H1 (cell line): Measurements from ENCODE around the gene C2orf81. TPM values are rescaled to one million over a fixed set of nuclear protein-coding genes. Genes with fewer than 3 reads are reported as not detected.

Experiments used
- CTCF ChIA-PET: fragments of 300-600 bp; sonication (Branson Sonifier 250); formaldehyde crosslinking; loops from one replicate; lab custom pipeline; 2021; ENCODE audit not compliant: partially characterized antibody; lab: Charles Lee
- POLR2A ChIA-PET: fragments of 300-600 bp; sonication (Branson Sonifier 250); formaldehyde crosslinking; loops from one replicate; lab custom pipeline; 2021; ENCODE audit warnings: inconsistent platforms; ENCODE audit not compliant: partially characterized antibody; lab: Charles Lee
- DNase-seq, 2 experiments: peaks; one replicate each; pipeline versions ENCODE4 v3.0.0 to v3.0.0-alpha.2; 2010 to 2022; ENCODE audit warnings: low spot score in 2 of 2, low read depth in 1 of 2, mixed read lengths in 1 of 2
- FAIRE-seq: peaks from 2 replicates; lab custom pipeline; 2011; peaks lifted over from hg19 to GRCh38; lab: Jason Lieb, UNC
- H2AFZ ChIP-seq: 2 replicates; pipeline ENCODE4 v1.8.1; 2012; ENCODE audit warnings: low read length, inconsistent platforms
- H2AK5ac ChIP-seq: 2 replicates; pipeline ENCODE4 v1.6.1; 2013; ENCODE audit warnings: low read depth, low read length
- H2BK120ac ChIP-seq: replicated peaks from 2 replicates; pipeline ENCODE3; 2013; ENCODE audit warnings: low read depth, low read length, inconsistent platforms
- H2BK12ac ChIP-seq: 2 replicates; pipeline ENCODE4 v1.6.1; 2013; ENCODE audit warnings: low read depth, low read length
- H2BK15ac ChIP-seq: 2 replicates; pipeline ENCODE4 v1.6.1; 2013; ENCODE audit warnings: low read length
- H2BK20ac ChIP-seq: 2 replicates; pipeline ENCODE4 v1.6.1; 2013; ENCODE audit warnings: low read length
- H2BK5ac ChIP-seq: 2 replicates; pipeline ENCODE4 v1.6.1; 2013; ENCODE audit warnings: low read depth, low read length
- H3K14ac ChIP-seq: 2 replicates; pipeline ENCODE4 v1.6.1; 2013; ENCODE audit warnings: inconsistent platforms; ENCODE audit not compliant: insufficient read length
- H3K18ac ChIP-seq: 2 replicates; pipeline ENCODE4 v1.6.1; 2013; ENCODE audit warnings: low read length; ENCODE audit errors: extremely low read depth
- H3K23ac ChIP-seq: 2 replicates; pipeline ENCODE4 v1.6.1; 2013; ENCODE audit warnings: inconsistent platforms; ENCODE audit not compliant: insufficient read length
- H3K23me2 ChIP-seq: 2 replicates; pipeline ENCODE4 v1.6.1; 2013; ENCODE audit warnings: low read depth, low read length
- H3K27ac ChIP-seq: 2 replicates; pipeline ENCODE4 v1.6.1; 2011; ENCODE audit warnings: low read depth, low read length, inconsistent platforms
- H3K27me3 ChIP-seq, 4 experiments: replicated peaks in 1 of 4; 1 replicate in 1 of 4; 2 replicates in 3 of 4; pipeline versions ENCODE4 v1.6.1 to v1.8.1; 2011 to 2013; ENCODE audit warnings: low read length in 3 of 4, mild to moderate bottlenecking in 3 of 4, inconsistent platforms in 2 of 4, mixed read lengths in 2 of 4, moderate library complexity in 1 of 4; ENCODE audit not compliant: control insufficient read depth in 3 of 4, insufficient read depth in 3 of 4; ENCODE audit errors: extremely low read depth in 1 of 4
- H3K36me3 ChIP-seq, 4 experiments: 2 replicates each; pipeline versions ENCODE4 v1.6.1 to v1.8.1; 2011 to 2013; ENCODE audit warnings: mild to moderate bottlenecking in 4 of 4, low read length in 3 of 4, moderate library complexity in 2 of 4, control low read depth in 1 of 4, inconsistent platforms in 1 of 4; ENCODE audit not compliant: insufficient read depth in 4 of 4, control insufficient read depth in 2 of 4
- H3K4ac ChIP-seq: replicated peaks from 2 replicates; pipeline ENCODE3; 2013; ENCODE audit warnings: low read length, low read depth, mixed read lengths, inconsistent platforms; ENCODE audit not compliant: insufficient read length
- H3K4me1 ChIP-seq, 4 experiments: replicated peaks in 1 of 4; 1 replicate in 1 of 4; 2 replicates in 3 of 4; pipeline versions ENCODE4 v1.6.1 to v1.8.1; 2011 to 2013; ENCODE audit warnings: low read length in 3 of 4, inconsistent platforms in 2 of 4, mixed read lengths in 1 of 4; ENCODE audit not compliant: insufficient read depth in 4 of 4, control insufficient read depth in 3 of 4
- H3K4me2 ChIP-seq, 2 experiments: 2 replicates each; pipeline versions ENCODE4 v1.6.1 to v1.8.1; 2011 to 2013; ENCODE audit warnings: low read depth in 2 of 2, low read length in 2 of 2, control low read depth in 1 of 2, inconsistent platforms in 1 of 2, mild to moderate bottlenecking in 1 of 2; ENCODE audit not compliant: insufficient read depth in 1 of 2
- H3K4me3 ChIP-seq, 4 experiments: fragments of 200-600, 300-600 bp in 1 of 4; sonication (generic), shearing (Covaris generic), sonication (Bioruptor Twin) in 1 of 4; 2 replicates each; pipeline versions ENCODE4 v1.5.1 to v1.8.1; 2011 to 2016; ENCODE audit warnings: low read length in 4 of 4, low read depth in 3 of 4, control low read depth in 2 of 4, inconsistent platforms in 2 of 4, mild to moderate bottlenecking in 2 of 4, mixed read lengths in 1 of 4, moderate library complexity in 1 of 4; ENCODE audit not compliant: insufficient read depth in 2 of 4; ENCODE audit errors: extremely low read depth in 1 of 4
- H3K56ac ChIP-seq: replicated peaks from 2 replicates; pipeline ENCODE3; 2013; ENCODE audit warnings: low read depth, mild to moderate bottlenecking, mixed read lengths, low read length, inconsistent platforms; ENCODE audit not compliant: insufficient read length
- H3K79me1 ChIP-seq: 2 replicates; pipeline ENCODE4 v1.6.1; 2013; ENCODE audit warnings: low read depth, low read length, control low read depth
- H3K79me2 ChIP-seq, 2 experiments: 2 replicates each; pipeline versions ENCODE4 v1.6.1 to v1.8.1; 2012 to 2013; ENCODE audit warnings: low read length in 2 of 2, mild to moderate bottlenecking in 2 of 2, inconsistent platforms in 1 of 2; ENCODE audit not compliant: insufficient read depth in 2 of 2, control insufficient read depth in 1 of 2
- H3K9ac ChIP-seq, 4 experiments: replicated peaks in 1 of 4; 1 replicate in 1 of 4; 2 replicates in 3 of 4; pipeline versions ENCODE4 v1.6.1 to v1.8.1; 2011 to 2013; ENCODE audit warnings: low read depth in 3 of 4, low read length in 3 of 4, control low read depth in 2 of 4, mild to moderate bottlenecking in 2 of 4, moderate library complexity in 2 of 4, inconsistent platforms in 1 of 4; ENCODE audit errors: extremely low read depth in 1 of 4
- H3K9me3 ChIP-seq, 2 experiments: 2 replicates each; pipeline versions ENCODE4 v1.6.1 to v1.8.1; 2012 to 2013; ENCODE audit warnings: mild to moderate bottlenecking in 2 of 2, moderate library complexity in 2 of 2, control low read depth in 1 of 2, inconsistent platforms in 1 of 2, low read depth in 1 of 2, low read length in 1 of 2, mixed read lengths in 1 of 2; ENCODE audit not compliant: insufficient read depth in 2 of 2
- H4K20me1 ChIP-seq, 2 experiments: replicated peaks in 1 of 2; 2 replicates each; pipeline versions ENCODE3 to v1.8.1; 2011 to 2013; ENCODE audit warnings: inconsistent platforms in 2 of 2, low read length in 2 of 2, mild to moderate bottlenecking in 1 of 2; ENCODE audit not compliant: insufficient read depth in 2 of 2, control insufficient read depth in 1 of 2
- H4K5ac ChIP-seq: 2 replicates; pipeline ENCODE4 v1.6.1; 2013; ENCODE audit warnings: low read length, low read depth, mixed read lengths, inconsistent platforms; ENCODE audit not compliant: insufficient read length
- H4K8ac ChIP-seq: 2 replicates; pipeline ENCODE4 v1.8.0; 2013; ENCODE audit warnings: mild to moderate bottlenecking, moderate library complexity, low read length, inconsistent platforms; ENCODE audit not compliant: insufficient read depth; ENCODE audit errors: extremely low read depth
- H4K91ac ChIP-seq: replicated peaks from 2 replicates; pipeline ENCODE3; 2013; ENCODE audit warnings: low read length, mixed read lengths, inconsistent platforms; ENCODE audit not compliant: insufficient read length
- ASH2L ChIP-seq: fragments of 200-600, 300-600 bp; sonication (generic); IDR thresholded peaks from one replicate; pipeline ENCODE4 v1.7.1; 2017; ENCODE audit warnings: low read length
- ATF3 ChIP-seq: IDR thresholded peaks from 2 replicates; pipeline ENCODE4 v1.6.1; 2011; ENCODE audit warnings: low read depth, mild to moderate bottlenecking, low read length; ENCODE audit not compliant: insufficient read depth
- BACH1 ChIP-seq: IDR thresholded peaks from 2 replicates; pipeline ENCODE4 v1.6.1; 2012; ENCODE audit warnings: low read length, improper control_type of control experiment
- CBX5 ChIP-seq: fragments of 300-800, 300-1000 bp; sonication (generic); IDR thresholded peaks from 2 replicates; pipeline ENCODE4 v1.7.1; 2016; ENCODE audit warnings: antibody characterized with exemption, low read length, low read depth
- CHD2 ChIP-seq: IDR thresholded peaks from 2 replicates; pipeline ENCODE4 v1.6.1; 2012; ENCODE audit warnings: low read length, improper control_type of control experiment
- WGBS, 2 experiments: shearing (Covaris generic) in 1 of 2; methylation state at CpG; one replicate each; pipeline versions ENCODE4 v1.1.6 to v1.1.7; 2013 to 2015; ENCODE audit warnings: low lambda C conversion rate in 2 of 2, mixed read lengths in 2 of 2, inconsistent platforms in 1 of 2, low coverage in 1 of 2, missing lambda C conversion rate in 1 of 2; ENCODE audit not compliant: insufficient replicate concordance in 2 of 2, insufficient coverage in 1 of 2, insufficient read length in 1 of 2; ENCODE audit errors: extremely low coverage in 1 of 2, missing lambda C conversion rate in 1 of 2; 5-methylcytosine and 5-hydroxymethylcytosine counted together
- polyA plus RNA-seq, 7 experiments: library from polyadenylated mRNA; depleted of rRNA in 3 of 7; stranded (reverse) in 5 of 7; unstranded in 2 of 7; fragments of >200 nt in 5 of 7; fragments of 200-250 nt in 2 of 7; gene quantifications; 1 replicate in 5 of 7; 2 replicates in 1 of 7; 4 replicates in 1 of 7; pipeline versions ENCODE4 v1.2.1 to v1.2.3, GENCODE V29; 2011 to 2013; ENCODE audit warnings: missing spikeins in 2 of 7, mixed read lengths in 2 of 7
- total RNA-seq: library from RNA; stranded (reverse); fragmentation: NEBNext Ultra II Directional; extraction: Animal tissue kit (Norgen Biotek cat#: 25700); gene quantifications from 2 replicates; pipeline ENCODE4 v1.2.1, GENCODE V29; 2021
- TF ChIP-seq, protein P1 (sequence below): IDR thresholded peaks from 2 replicates; pipeline ENCODE4 v1.6.1; 2012; ENCODE audit warnings: low read length, inconsistent platforms
- TF ChIP-seq, protein P2 (sequence below), 3 experiments: IDR thresholded peaks; 1 replicate in 2 of 3; 2 replicates in 1 of 3; pipeline versions ENCODE4 v1.5.1 to v1.6.1; 2011; ENCODE audit warnings: low read length in 3 of 3, mild to moderate bottlenecking in 3 of 3, inconsistent platforms in 2 of 3, low read depth in 1 of 3, moderate library complexity in 1 of 3; ENCODE audit not compliant: insufficient read depth in 1 of 3; ENCODE audit errors: control extremely low read depth in 1 of 3
- TF ChIP-seq, protein P3 (sequence below): IDR thresholded peaks from 2 replicates; pipeline ENCODE4 v1.6.1; 2011; ENCODE audit warnings: low read length, improper control_type of control experiment

C2orf81 gene
- total and polyA plus RNA-seq, 2 of the 8 experiments (the other 6 are each of a cell fraction or from before 2014, with no cell fraction given): 1.6 to 3.3 TPM

DNA sequence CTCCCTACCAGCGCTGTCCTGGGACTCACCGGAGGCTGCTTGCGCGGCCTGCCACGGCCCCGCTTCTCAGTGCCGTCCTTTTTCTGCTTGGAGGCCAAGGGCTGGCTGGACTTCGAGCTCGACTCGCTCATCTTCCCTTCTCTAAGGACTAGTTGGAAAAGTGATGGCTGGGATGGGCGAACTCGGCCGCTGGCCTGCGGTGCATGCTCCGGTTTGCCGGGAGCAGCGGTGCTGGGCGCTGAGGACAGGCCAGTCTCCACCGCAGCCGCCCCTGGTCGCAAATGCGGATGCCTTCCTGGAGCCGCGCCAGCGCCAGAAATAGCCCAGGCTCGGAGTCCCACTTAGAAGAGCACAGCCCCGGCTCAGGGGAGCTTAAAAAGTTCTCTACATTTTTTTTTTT is 3.1 kb downstream of the C2orf81 start:
- Histone ChIP-seq H4K20me1 (no peaks in the 10 kb centered on the region), H2AK5ac (no peak overlapping the region), H2BK12ac (no peak overlapping the region), H3K23me2 (peaks cover 10% of the 10 kb centered on the region), H4K5ac (no peak overlapping the region), H3K4me2 (no peak overlapping the region), H3K4me1 (peaks cover 0 to 16% (median 3%) of the 10 kb centered on the region in 4 experiments; a peak in 4 of 7 replicates), H3K4ac (no peak overlapping the region), H3K14ac (no peak overlapping the region), H3K79me1 (no peaks in the 10 kb centered on the region), H4K91ac (no peak overlapping the region), H3K18ac (no peak overlapping the region), H3K9me3 (no peaks in the 10 kb centered on the region), H3K79me2 (no peaks in the 10 kb centered on the region), H4K8ac (no peak overlapping the region), H3K4me3 (no peak overlapping the region), H2BK5ac (no peak overlapping the region), H3K23ac (no peak overlapping the region), H3K56ac (no peak overlapping the region), H2BK15ac (no peak overlapping the region), H2BK120ac (no peak overlapping the region), H3K27me3 (0 out of 7 replicates have a peak, but pooled peaks cover 0 to 2% (median 0%) of the 10 kb centered on the region in 4 experiments), H2AFZ (no peak overlapping the region), H3K27ac (no peak overlapping the region), H3K36me3 (no peaks in the 10 kb centered on the region), H2BK20ac (no peak overlapping the region), H3K9ac (no peak overlapping the region)
- no peak for FAIRE-seq
- 92% methylated on average over 19 of the region's 27 CpGs; no CpG with 5 or more reads in 1 of the 2 experiments for WGBS, 2 experiments
- DNase-seq: no peak
- ChIA-PET POLR2A (interaction anchor here (1.0 kb wide), 2 partner anchors 21 to 30 kb away, joined by 3 read pairs; no protein-coding TSS in a partner anchor), CTCF (interaction anchor here (0.8 to 1.2 kb wide), 4 partner anchors 17 to 47 kb away, joined by 3 to 4 read pairs (median 3); partner anchors contain the start of genes INO80B and MOGS)
- TF ChIP-seq, protein P1, sequence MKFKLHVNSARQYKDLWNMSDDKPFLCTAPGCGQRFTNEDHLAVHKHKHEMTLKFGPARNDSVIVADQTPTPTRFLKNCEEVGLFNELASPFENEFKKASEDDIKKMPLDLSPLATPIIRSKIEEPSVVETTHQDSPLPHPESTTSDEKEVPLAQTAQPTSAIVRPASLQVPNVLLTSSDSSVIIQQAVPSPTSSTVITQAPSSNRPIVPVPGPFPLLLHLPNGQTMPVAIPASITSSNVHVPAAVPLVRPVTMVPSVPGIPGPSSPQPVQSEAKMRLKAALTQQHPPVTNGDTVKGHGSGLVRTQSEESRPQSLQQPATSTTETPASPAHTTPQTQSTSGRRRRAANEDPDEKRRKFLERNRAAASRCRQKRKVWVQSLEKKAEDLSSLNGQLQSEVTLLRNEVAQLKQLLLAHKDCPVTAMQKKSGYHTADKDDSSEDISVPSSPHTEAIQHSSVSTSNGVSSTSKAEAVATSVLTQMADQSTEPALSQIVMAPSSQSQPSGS: no peak
- TF ChIP-seq, protein P2, sequence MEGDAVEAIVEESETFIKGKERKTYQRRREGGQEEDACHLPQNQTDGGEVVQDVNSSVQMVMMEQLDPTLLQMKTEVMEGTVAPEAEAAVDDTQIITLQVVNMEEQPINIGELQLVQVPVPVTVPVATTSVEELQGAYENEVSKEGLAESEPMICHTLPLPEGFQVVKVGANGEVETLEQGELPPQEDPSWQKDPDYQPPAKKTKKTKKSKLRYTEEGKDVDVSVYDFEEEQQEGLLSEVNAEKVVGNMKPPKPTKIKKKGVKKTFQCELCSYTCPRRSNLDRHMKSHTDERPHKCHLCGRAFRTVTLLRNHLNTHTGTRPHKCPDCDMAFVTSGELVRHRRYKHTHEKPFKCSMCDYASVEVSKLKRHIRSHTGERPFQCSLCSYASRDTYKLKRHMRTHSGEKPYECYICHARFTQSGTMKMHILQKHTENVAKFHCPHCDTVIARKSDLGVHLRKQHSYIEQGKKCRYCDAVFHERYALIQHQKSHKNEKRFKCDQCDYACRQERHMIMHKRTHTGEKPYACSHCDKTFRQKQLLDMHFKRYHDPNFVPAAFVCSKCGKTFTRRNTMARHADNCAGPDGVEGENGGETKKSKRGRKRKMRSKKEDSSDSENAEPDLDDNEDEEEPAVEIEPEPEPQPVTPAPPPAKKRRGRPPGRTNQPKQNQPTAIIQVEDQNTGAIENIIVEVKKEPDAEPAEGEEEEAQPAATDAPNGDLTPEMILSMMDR (IDR thresholded peaks at IDR 0.05; ENCODE audit: control extremely low read depth in 1 of 3, insufficient read depth in 1 of 3, low read depth in 1 of 3, low read length in 3 of 3): no peak
- TF ChIP-seq CHD2 (no peak), ATF3 (no peak), BACH1 (no peak), ASH2L (no peak), CBX5 (no peak)
- TF ChIP-seq, protein P3, sequence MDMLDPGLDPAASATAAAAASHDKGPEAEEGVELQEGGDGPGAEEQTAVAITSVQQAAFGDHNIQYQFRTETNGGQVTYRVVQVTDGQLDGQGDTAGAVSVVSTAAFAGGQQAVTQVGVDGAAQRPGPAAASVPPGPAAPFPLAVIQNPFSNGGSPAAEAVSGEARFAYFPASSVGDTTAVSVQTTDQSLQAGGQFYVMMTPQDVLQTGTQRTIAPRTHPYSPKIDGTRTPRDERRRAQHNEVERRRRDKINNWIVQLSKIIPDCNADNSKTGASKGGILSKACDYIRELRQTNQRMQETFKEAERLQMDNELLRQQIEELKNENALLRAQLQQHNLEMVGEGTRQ: no peak
